ENCODE measurements around the gene GHITM.

GRCh38 chr10:84140036-84140379 lies 699 bp downstream of the GHITM start:
- TF ChIP-seq CTCF (IDR thresholded peaks at IDR 0.05) (no peak), POLR2A (IDR thresholded peaks at IDR 0.05) (no peak)
